Natural killer cell (primary cell): ENCODE results near the gene TUBB4A. TPM values are rescaled to one million over a fixed set of nuclear protein-coding genes. Genes with fewer than 3 reads are reported as not detected.
A peak's percentile ranks its signal among the peaks of the same experiment; 100 is the strongest.

Experiments
- ATAC-seq, 3 donors: fragments of 150-1000 bp in 2 of 3; fragments of 200-7000 bp in 1 of 3; cut with Tn5 transposase; 1 replicate in 1 of 3; 2 replicates in 2 of 3; pipeline ENCODE4 v1.10.0; 2021; ENCODE audit warnings: mild to moderate bottlenecking in 2 of 3, moderate library complexity in 2 of 3
- DNase-seq, 2 donors: peaks; one replicate each; pipeline versions ENCODE4 v3.0.0 to v3.0.0-alpha.2; 2013 to 2021; ENCODE audit warnings: mixed read lengths in 1 of 2
- H3K27ac ChIP-seq: one replicate; pipeline ENCODE4 v1.5.1; 2013; ENCODE audit warnings: mild to moderate bottlenecking, low read length
- H3K27me3 ChIP-seq: one replicate; pipeline ENCODE4 v1.6.1; 2013; ENCODE audit warnings: low read length; ENCODE audit not compliant: control insufficient read depth, insufficient read depth
- H3K36me3 ChIP-seq: one replicate; pipeline ENCODE4 v1.6.1; 2013; ENCODE audit warnings: low read length; ENCODE audit not compliant: control insufficient read depth, insufficient read depth
- H3K4me1 ChIP-seq: one replicate; pipeline ENCODE4 v1.6.1; 2013; ENCODE audit warnings: low read length; ENCODE audit not compliant: control insufficient read depth, insufficient read depth
- H3K4me3 ChIP-seq: one replicate; pipeline ENCODE4 v1.5.1; 2013; ENCODE audit warnings: low read length
- H3K9me3 ChIP-seq: one replicate; pipeline ENCODE4 v1.6.1; 2013; ENCODE audit warnings: low read length; ENCODE audit not compliant: control insufficient read depth, insufficient read depth
- H3K27ac Mint-ChIP-seq, 2 donors: one replicate each; pipeline ENCODE4 v1.8.0; 2022; ENCODE audit warnings: mild to moderate bottlenecking in 2 of 2, mixed read lengths in 2 of 2, moderate library complexity in 1 of 2
- H3K27me3 Mint-ChIP-seq, 2 donors: one replicate each; pipeline ENCODE4 v1.8.0; 2022; ENCODE audit warnings: low read depth in 2 of 2, mixed read lengths in 2 of 2
- H3K36me3 Mint-ChIP-seq: one replicate; pipeline ENCODE4 v1.8.0; 2022; ENCODE audit warnings: mixed read lengths
- H3K4me1 Mint-ChIP-seq, 2 donors: one replicate each; pipeline ENCODE4 v1.8.0; 2022; ENCODE audit warnings: mixed read lengths in 2 of 2
- H3K4me3 Mint-ChIP-seq: one replicate; pipeline ENCODE4 v1.8.0; 2022; ENCODE audit warnings: mild to moderate bottlenecking, moderate library complexity, mixed read lengths
- H3K9me3 Mint-ChIP-seq, 2 donors: one replicate each; pipeline ENCODE4 v1.8.0; 2022; ENCODE audit warnings: mixed read lengths in 2 of 2
- WGBS: methylation state at CpG from one replicate; pipeline ENCODE4 v1.1.7; 2013; ENCODE audit warnings: missing lambda C conversion rate; ENCODE audit not compliant: insufficient coverage; 5-methylcytosine and 5-hydroxymethylcytosine counted together
- intact Hi-C: fragments of 100-400 bp; cut with micrococcal nuclease; formaldehyde crosslinking; loops from one replicate; pipeline ENCODE4 v1.14.2; 2022
- total RNA-seq, 4 donors: library from RNA; stranded (reverse); fragments of 120-200 nt in 1 of 4; gene quantifications; one replicate each; pipeline versions ENCODE4 v1.2.3 to v1.2.4, GENCODE V29; 2013 to 2022
- TF ChIP-seq, protein P1 (sequence below): fragments of 200-600 bp; IDR thresholded peaks from one replicate; pipeline ENCODE4 v1.8.0; 2022; ENCODE audit warnings: antibody characterized with exemption

The TUBB4A gene
- total RNA-seq, 3 donors from 2014 or later (not counting 1 experiment from before 2014, with no cell fraction given) = 0.40 to 2.6 (median 1.8) TPM

GRCh38 chr19:6532244-6532999 is 30.3 kb upstream of the TUBB4A start:
- Mint-ChIP-seq H3K4me3 (peak overlapping the region; percentile 81), H3K4me1 (peaks cover 17 to 45% of the 10 kb centered on the region in 2 donors), H3K27me3 (peaks cover 0 to 34% of the 10 kb centered on the region in 2 donors), H3K36me3 (no peaks in the 10 kb centered on the region), H3K27ac (peak overlapping the region in 1 of 2 donors; percentile 56), H3K9me3 (no peaks in the 10 kb centered on the region)
- Histone ChIP-seq H3K4me1 (peaks cover 58% of the 10 kb centered on the region), H3K27ac (peak overlapping the region; percentile 40), H3K36me3 (no peaks in the 10 kb centered on the region), H3K9me3 (no peaks in the 10 kb centered on the region), H3K4me3 (peak overlapping the region; percentile 62), H3K27me3 (peaks cover 17% of the 10 kb centered on the region)
- intact Hi-C loops = no loop called here
- peak in 1 of 2 donors; percentile 52 for DNase-seq
- 36% methylated on average over 28 of the region's 31 CpGs for WGBS
- TF ChIP-seq, protein P1, sequence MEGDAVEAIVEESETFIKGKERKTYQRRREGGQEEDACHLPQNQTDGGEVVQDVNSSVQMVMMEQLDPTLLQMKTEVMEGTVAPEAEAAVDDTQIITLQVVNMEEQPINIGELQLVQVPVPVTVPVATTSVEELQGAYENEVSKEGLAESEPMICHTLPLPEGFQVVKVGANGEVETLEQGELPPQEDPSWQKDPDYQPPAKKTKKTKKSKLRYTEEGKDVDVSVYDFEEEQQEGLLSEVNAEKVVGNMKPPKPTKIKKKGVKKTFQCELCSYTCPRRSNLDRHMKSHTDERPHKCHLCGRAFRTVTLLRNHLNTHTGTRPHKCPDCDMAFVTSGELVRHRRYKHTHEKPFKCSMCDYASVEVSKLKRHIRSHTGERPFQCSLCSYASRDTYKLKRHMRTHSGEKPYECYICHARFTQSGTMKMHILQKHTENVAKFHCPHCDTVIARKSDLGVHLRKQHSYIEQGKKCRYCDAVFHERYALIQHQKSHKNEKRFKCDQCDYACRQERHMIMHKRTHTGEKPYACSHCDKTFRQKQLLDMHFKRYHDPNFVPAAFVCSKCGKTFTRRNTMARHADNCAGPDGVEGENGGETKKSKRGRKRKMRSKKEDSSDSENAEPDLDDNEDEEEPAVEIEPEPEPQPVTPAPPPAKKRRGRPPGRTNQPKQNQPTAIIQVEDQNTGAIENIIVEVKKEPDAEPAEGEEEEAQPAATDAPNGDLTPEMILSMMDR = no peak
- ATAC-seq = no peak

GRCh38 chr19:6531956-6532243 is 29.8 kb upstream of the TUBB4A start:
- Mint-ChIP-seq H3K36me3 (no peaks in the 10 kb centered on the region), H3K9me3 (no peaks in the 10 kb centered on the region), H3K27ac (peak overlapping the region in 1 of 2 donors; percentile 56), H3K4me1 (peaks cover 17 to 45% of the 10 kb centered on the region in 2 donors), H3K27me3 (peaks cover 0 to 34% of the 10 kb centered on the region in 2 donors), H3K4me3 (peak overlapping the region; percentile 81)
- Histone ChIP-seq H3K4me1 (peaks cover 53% of the 10 kb centered on the region), H3K27ac (no peak overlapping the region), H3K4me3 (peak overlapping the region; percentile 62), H3K27me3 (peaks cover 17% of the 10 kb centered on the region), H3K36me3 (no peaks in the 10 kb centered on the region), H3K9me3 (no peaks in the 10 kb centered on the region)
- intact Hi-C loops = no loop called here
- TF ChIP-seq, protein P1 = no peak
- DNase-seq = no peak
- WGBS = 31% methylated on average over 5 of the region's 5 CpGs
- no peak for ATAC-seq

- ATAC-seq = peak in 1 of 3 donors; percentile 6
These were observed 29.2 kb upstream of the TUBB4A start for GRCh38 chr19:6531163-6531955.

More at GRCh38 chr19:6531163-6531955, 29.2 kb upstream of the TUBB4A start:
- Histone ChIP-seq H3K36me3 (no peaks in the 10 kb centered on the region), H3K4me3 (peak overlapping the region; percentile 62), H3K4me1 (peaks cover 47% of the 10 kb centered on the region), H3K9me3 (no peaks in the 10 kb centered on the region), H3K27ac (peak overlapping the region; percentile 41), H3K27me3 (peaks cover 17% of the 10 kb centered on the region)
- Mint-ChIP-seq H3K36me3 (no peaks in the 10 kb centered on the region), H3K9me3 (no peaks in the 10 kb centered on the region), H3K27me3 (peaks cover 0 to 34% of the 10 kb centered on the region in 2 donors), H3K4me3 (peak overlapping the region; percentile 81), H3K27ac (peak overlapping the region in 1 of 2 donors; percentile 56), H3K4me1 (peaks cover 17 to 44% of the 10 kb centered on the region in 2 donors)
- intact Hi-C loops = no loop called here
- TF ChIP-seq, protein P1 = no peak
- no peak for DNase-seq
- 10% methylated on average over 55 of the region's 57 CpGs for WGBS
